GM21723 (cell line): Measurements from ENCODE around the gene AIPL1.
"Not testable (repeated sequence)": the region's sequence is repeated elsewhere in the genome, so short reads cannot be mapped to it uniquely, and the experiment has no call there.

ENCODE experiments used
- ATAC-seq: cut with Tn5 transposase; IDR thresholded peaks from one replicate; pipeline ENCODE4 v1.9.1; 2021; ENCODE audit warnings: mild to moderate bottlenecking, moderate library complexity; ENCODE audit not compliant: unreplicated experiment

The AIPL1 gene

GRCh38 chr17:6435051-6435450 is at the start of gene AIPL1:
Gene AIPL1 (minus strand): TSS chr17:6435121. CDS start chr17:6435104, 17 bp downstream.
- ATAC-seq = no peak

- no peak for ATAC-seq
Measured at GRCh38 chr17:6483507-6483906, 48.6 kb upstream of the AIPL1 start.

GRCh38 chr17:6482796-6483195 is 47.9 kb upstream of the AIPL1 start:
- not testable (repeated sequence) for ATAC-seq

- ATAC-seq = no peak
Measured at GRCh38 chr17:6482105-6482455, 47.2 kb upstream of the AIPL1 start.

GRCh38 chr17:6480303-6480675 is 45.4 kb upstream of the AIPL1 start:
- ATAC-seq = no peak

GRCh38 chr17:6479622-6480302 is 44.8 kb upstream of the AIPL1 start:
- no peak for ATAC-seq

GRCh38 chr17:6478486-6478885 is 43.6 kb upstream of the AIPL1 start:
- ATAC-seq = no peak

- ATAC-seq = no peak
Measured at GRCh38 chr17:6477831-6478383, 43.0 kb upstream of the AIPL1 start.

GRCh38 chr17:6476810-6477179 is 41.9 kb upstream of the AIPL1 start:
- no peak for ATAC-seq

GRCh38 chr17:6476076-6476809 is 41.3 kb upstream of the AIPL1 start:
- no peak for ATAC-seq

- ATAC-seq = no peak
Measured at GRCh38 chr17:6475411-6475810, 40.5 kb upstream of the AIPL1 start.

GRCh38 chr17:6474906-6475305 is 40.0 kb upstream of the AIPL1 start:
- ATAC-seq = no peak

GRCh38 chr17:6474376-6474775 is 39.5 kb upstream of the AIPL1 start:
- ATAC-seq = no peak

- no peak for ATAC-seq
Measured at GRCh38 chr17:6473128-6473767, 38.3 kb upstream of the AIPL1 start.

GRCh38 chr17:6472517-6472916 is 37.6 kb upstream of the AIPL1 start:
- ATAC-seq = no peak

GRCh38 chr17:6471531-6472465 is 36.9 kb upstream of the AIPL1 start:
- no peak for ATAC-seq

GRCh38 chr17:6470751-6471521 is 36.0 kb upstream of the AIPL1 start:
- ATAC-seq = no peak

GRCh38 chr17:6470146-6470718 is 35.3 kb upstream of the AIPL1 start:
- no peak for ATAC-seq

GRCh38 chr17:6468051-6468790 is 33.3 kb upstream of the AIPL1 start:
- ATAC-seq = no peak
